ENCODE measurements around the gene PARVB.

PARVB gene

GRCh38 chr22:44019846-44020245, 4.3 kb upstream of the PARVB start:
- no peaks in the 10 kb centered on the region for H3K9me3 ChIP-seq (ENCODE audit: control insufficient read depth, insufficient read depth, low read depth, low read length)
- peaks cover 8% of the 10 kb centered on the region for H3K4me1 ChIP-seq (ENCODE audit: control insufficient read depth, insufficient read depth, low read length)
- ChIA-PET POLR2A (interaction anchor here (1.4 kb wide), 1 partner anchor 17 kb away, joined by 3 read pairs; no protein-coding TSS in a partner anchor), CTCF (interaction anchor here (1.4 to 3.4 kb wide), 2 partner anchors 27 to 61 kb away, joined by 5 to 21 read pairs; no protein-coding TSS in a partner anchor)
- H3K36me3 ChIP-seq (ENCODE audit: control insufficient read depth in 2 of 2, insufficient read depth in 1 of 2, low read length in 2 of 2): no peaks in the 10 kb centered on the region
- TF ChIP-seq ZNF341 (tag by site-specific recombination; IDR thresholded peaks at IDR 0.05; ENCODE audit: low read depth): no peak
- TF ChIP-seq ZNF529 (tag by site-specific recombination; IDR thresholded peaks at IDR 0.05; ENCODE audit: insufficient replicate concordance): no peak
- no peak for TF ChIP-seq ZNF157 (tag by site-specific recombination; IDR thresholded peaks at IDR 0.05)
- TF ChIP-seq ZNF174 (tag by site-specific recombination; IDR thresholded peaks at IDR 0.05): no peak
- TF ChIP-seq ZNF121 (tag by site-specific recombination; IDR thresholded peaks at IDR 0.05): peak; percentile 78; the same call in 1 of the 2 replicates
- no peak for TF ChIP-seq ATF2 (tag by site-specific recombination; IDR thresholded peaks at IDR 0.05; ENCODE audit: low read depth)
- TF ChIP-seq ZNF707 (tag by site-specific recombination; IDR thresholded peaks at IDR 0.05): no peak
- TF ChIP-seq ZNF302 (tag by site-specific recombination; IDR thresholded peaks at IDR 0.05; ENCODE audit: low read depth): no peak
- H3K27ac ChIP-seq (ENCODE audit: extremely low read depth, low read depth, low read length): no peak overlapping the region
- no peak overlapping the region for H3K4me3 ChIP-seq (ENCODE audit: low read depth, low read length)

GRCh38 chr22:44020981-44021380, 3.1 kb upstream of the PARVB start:
- H3K4me1 ChIP-seq (ENCODE audit: control insufficient read depth, insufficient read depth, low read length): peaks cover 8% of the 10 kb centered on the region
- no peaks in the 10 kb centered on the region for H3K9me3 ChIP-seq (ENCODE audit: control insufficient read depth, insufficient read depth, low read depth, low read length)
- ChIA-PET CTCF (interaction anchor here (0.6 to 3.4 kb wide), 8 partner anchors 12 to 606 kb away, joined by 3 to 21 read pairs (median 3); no protein-coding TSS in a partner anchor), POLR2A (interaction anchor here (1.4 kb wide), 1 partner anchor 16 kb away, joined by 3 read pairs; no protein-coding TSS in a partner anchor)
- no peak overlapping the region for H3K4me3 ChIP-seq (ENCODE audit: low read depth, low read length)
- TF ChIP-seq OVOL3 (tag by site-specific recombination; IDR thresholded peaks at IDR 0.05): no peak
- TF ChIP-seq, protein P1, sequence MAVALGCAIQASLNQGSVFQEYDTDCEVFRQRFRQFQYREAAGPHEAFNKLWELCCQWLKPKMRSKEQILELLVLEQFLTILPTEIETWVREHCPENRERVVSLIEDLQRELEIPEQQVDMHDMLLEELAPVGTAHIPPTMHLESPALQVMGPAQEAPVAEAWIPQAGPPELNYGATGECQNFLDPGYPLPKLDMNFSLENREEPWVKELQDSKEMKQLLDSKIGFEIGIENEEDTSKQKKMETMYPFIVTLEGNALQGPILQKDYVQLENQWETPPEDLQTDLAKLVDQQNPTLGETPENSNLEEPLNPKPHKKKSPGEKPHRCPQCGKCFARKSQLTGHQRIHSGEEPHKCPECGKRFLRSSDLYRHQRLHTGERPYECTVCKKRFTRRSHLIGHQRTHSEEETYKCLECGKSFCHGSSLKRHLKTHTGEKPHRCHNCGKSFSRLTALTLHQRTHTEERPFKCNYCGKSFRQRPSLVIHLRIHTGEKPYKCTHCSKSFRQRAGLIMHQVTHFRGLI (tag by site-specific recombination; IDR thresholded peaks at IDR 0.05): peak; percentile 77; the same call in 1 of the 2 replicates
- H3K27ac ChIP-seq (ENCODE audit: extremely low read depth, low read depth, low read length): no peak overlapping the region
- no peaks in the 10 kb centered on the region for H3K36me3 ChIP-seq (ENCODE audit: control insufficient read depth in 2 of 2, insufficient read depth in 1 of 2, low read length in 2 of 2)

DNA sequence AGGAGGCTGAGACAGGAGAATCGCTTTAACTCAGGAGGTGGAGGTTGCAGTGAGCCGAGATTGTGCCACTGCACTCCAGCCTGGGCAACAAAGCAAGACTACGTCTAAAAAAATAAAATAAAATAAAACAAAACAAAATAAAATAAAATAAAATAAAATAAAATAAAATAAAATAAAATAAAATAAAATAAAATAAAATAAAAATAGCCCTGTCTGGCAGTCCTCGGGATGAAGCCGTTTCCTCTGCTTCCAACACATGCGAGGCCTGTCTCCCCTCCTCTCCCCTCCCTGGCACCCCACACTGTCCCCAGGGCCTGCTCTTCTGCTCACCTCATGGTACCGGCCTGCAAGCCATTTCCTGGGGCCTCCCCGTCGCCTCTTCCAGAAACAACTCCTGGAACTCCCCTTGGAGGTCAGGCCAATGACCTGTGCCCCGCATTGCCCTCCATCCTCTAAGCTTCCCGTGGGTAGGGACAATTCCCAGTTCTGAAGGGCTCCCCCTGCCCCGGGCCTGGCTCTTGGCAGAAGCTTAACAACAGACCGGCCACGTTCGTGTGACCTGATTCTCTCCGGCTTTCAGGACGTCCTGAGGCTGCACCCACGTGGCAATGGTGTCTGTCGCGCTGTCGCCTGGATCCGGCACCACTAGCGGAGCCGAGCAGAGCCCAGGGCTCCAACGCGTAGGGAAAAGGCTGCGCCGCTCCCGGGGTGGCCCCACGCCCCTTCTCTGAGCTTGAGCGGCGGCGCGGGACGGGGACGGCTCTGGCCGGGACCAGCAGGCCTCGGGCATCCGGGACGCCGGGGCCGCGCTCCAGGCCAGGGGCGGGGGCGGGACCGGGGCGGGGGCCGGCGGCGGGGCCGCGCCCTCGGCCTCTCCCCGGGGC, 456 bp upstream of the PARVB start:
- ChIA-PET POLR2A (interaction anchor here (1.1 to 1.2 kb wide), 2 partner anchors 9 to 68 kb away, joined by 3 read pairs; partner anchors contain the start of gene SAMM50), CTCF (no interaction called here)
- TF ChIP-seq KLF1 (tag by site-specific recombination; IDR thresholded peaks at IDR 0.05): 0 out of 2 replicates have a peak, but pooled peaks have one; percentile 25
- TF ChIP-seq SALL2 (tag by site-specific recombination; IDR thresholded peaks at IDR 0.05; ENCODE audit: borderline replicate concordance): no peak
- TF ChIP-seq BCL11A (tag by site-specific recombination; IDR thresholded peaks at IDR 0.05; ENCODE audit: low read depth): no peak
- TF ChIP-seq ZBTB20 (tag by site-specific recombination; IDR thresholded peaks at IDR 0.05): peak; percentile 66
- no peak for TF ChIP-seq ZNF394 (tag by site-specific recombination; IDR thresholded peaks at IDR 0.05; ENCODE audit: borderline replicate concordance)
- TF ChIP-seq GLIS2 (tag by site-specific recombination; IDR thresholded peaks at IDR 0.05): 0 out of 2 replicates have a peak, but pooled peaks have one; percentile 16
- TF ChIP-seq SP3 (tag by site-specific recombination; IDR thresholded peaks at IDR 0.05): no peak
- TF ChIP-seq ZNF571 (tag by site-specific recombination; IDR thresholded peaks at IDR 0.05): no peak
- TF ChIP-seq ZNF133 (tag by site-specific recombination; IDR thresholded peaks at IDR 0.05): no peak
- TF ChIP-seq ZNF391 (tag by site-specific recombination; IDR thresholded peaks at IDR 0.05; ENCODE audit: borderline replicate concordance, low read depth): no peak
- no peak for TF ChIP-seq ZNF239 (tag by site-specific recombination; IDR thresholded peaks at IDR 0.05)
- TF ChIP-seq ZNF175 (tag by site-specific recombination; IDR thresholded peaks at IDR 0.05): no peak
- TF ChIP-seq, protein P2, sequence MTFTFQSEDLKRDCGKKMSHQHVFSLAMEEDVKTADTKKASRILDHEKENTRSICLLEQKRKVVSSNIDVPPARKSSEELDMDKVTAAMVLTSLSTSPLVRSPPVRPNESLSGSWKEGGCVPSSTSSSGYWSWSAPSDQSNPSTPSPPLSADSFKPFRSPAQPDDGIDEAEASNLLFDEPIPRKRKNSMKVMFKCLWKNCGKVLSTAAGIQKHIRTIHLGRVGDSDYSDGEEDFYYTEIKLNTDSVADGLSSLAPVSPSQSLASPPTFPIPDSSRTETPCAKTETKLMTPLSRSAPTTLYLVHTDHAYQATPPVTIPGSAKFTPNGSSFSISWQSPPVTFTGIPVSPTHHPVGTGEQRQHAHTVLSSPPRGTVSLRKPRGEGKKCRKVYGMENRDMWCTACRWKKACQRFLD (tag by site-specific recombination; IDR thresholded peaks at IDR 0.05): no peak
- TF ChIP-seq ZNF341 (tag by site-specific recombination; IDR thresholded peaks at IDR 0.05; ENCODE audit: low read depth): peak; percentile 18; the same call in 1 of the 2 replicates
- TF ChIP-seq ZBTB8A (tag by site-specific recombination; IDR thresholded peaks at IDR 0.05): peak; percentile 11; the same call in 1 of the 2 replicates
- no peak for TF ChIP-seq ZFP69B (tag by site-specific recombination; IDR thresholded peaks at IDR 0.05)

More for the DNA sequence above, 456 bp upstream of the PARVB start:
- no peaks in the 10 kb centered on the region for H3K9me3 ChIP-seq (ENCODE audit: control insufficient read depth, insufficient read depth, low read depth, low read length)
- H3K4me3 ChIP-seq (ENCODE audit: low read depth, low read length): peak overlapping the region; percentile 58
- no peaks in the 10 kb centered on the region for H3K36me3 ChIP-seq (ENCODE audit: control insufficient read depth in 2 of 2, insufficient read depth in 1 of 2, low read length in 2 of 2)
- H3K27ac ChIP-seq (ENCODE audit: extremely low read depth, low read depth, low read length): peak overlapping the region; percentile 74; the same call in 1 of the 2 replicates
- H3K4me1 ChIP-seq (ENCODE audit: control insufficient read depth, insufficient read depth, low read length): peaks cover 8% of the 10 kb centered on the region

Data from HEK293 (cell line).